K562 (cell line): ENCODE measurements around the gene PREX1. TPM values are rescaled to one million over a fixed set of nuclear protein-coding genes. Genes with fewer than 3 reads are reported as not detected.

Experiments used
- ATAC-seq: fragments of 200-7000 bp; cut with Tn5 transposase; 3 replicates; pipeline ENCODE4 v1.9.1; 2020; ENCODE audit warnings: moderate library complexity
- BruUV-seq: library from RNA; stranded (reverse); fragments of 400-500 nt; replicated peaks from 2 replicates; lab custom pipeline; 2021; lab: Mats Ljungman, UMichigan
- CTCF ChIA-PET: fragments of 300-600 bp; formaldehyde crosslinking; extraction: SDS; loops from one replicate; lab custom pipeline; 2021; ENCODE audit warnings: low intra/inter-chr PET ratio; lab: Yijun Ruan, JAX
- POLR2A ChIA-PET: fragments of 300-600, 350-650 bp; sonication (Branson Sonifier 250); formaldehyde crosslinking; extraction: SDS; loops from one replicate; lab custom pipeline; 2021; ENCODE audit warnings: antibody characterized with exemption, inconsistent platforms; lab: Yijun Ruan, JAX
- DNase-seq, 4 experiments: peaks; one replicate each; pipeline versions ENCODE4 v3.0.0 to v3.0.0-alpha.2; 2011 to 2018; ENCODE audit warnings: low spot score in 3 of 4, mixed read lengths in 3 of 4; ENCODE audit errors: extremely low read depth in 1 of 4
- FAIRE-seq: peaks from 2 replicates; lab custom pipeline; 2011; peaks lifted over from hg19 to GRCh38; lab: Jason Lieb, UNC
- H2AFZ ChIP-seq: 2 replicates; pipeline ENCODE4 v1.6.0; 2011; ENCODE audit warnings: low read depth, low read length, control low read depth, inconsistent platforms
- H3K27ac ChIP-seq: fragments of 200-600 bp; 3 replicates; pipeline ENCODE4 v1.8.0; 2011; ENCODE audit warnings: low read depth, mild to moderate bottlenecking, control low read depth, inconsistent platforms, low read length, moderate library complexity, mixed read lengths; ENCODE audit errors: extremely low read depth
- H3K27me3 ChIP-seq, 2 experiments: fragments of 300-600 bp in 1 of 2; 2 replicates in 1 of 2; 3 replicates in 1 of 2; pipeline versions ENCODE4 v1.6.0 to v1.8.0; 2011; ENCODE audit warnings: inconsistent platforms in 2 of 2, low read length in 2 of 2, mild to moderate bottlenecking in 1 of 2, mixed read lengths in 1 of 2, moderate library complexity in 1 of 2; ENCODE audit not compliant: control insufficient read depth in 2 of 2, insufficient read depth in 2 of 2
- H3K36me3 ChIP-seq: fragments of 300-600 bp; 3 replicates; pipeline ENCODE4 v1.8.0; 2011; ENCODE audit warnings: mild to moderate bottlenecking, low read length, inconsistent platforms; ENCODE audit not compliant: control insufficient read depth, insufficient read depth
- H3K4me1 ChIP-seq, 2 experiments: fragments of 200-600 bp in 1 of 2; replicated peaks in 1 of 2; 2 replicates in 1 of 2; 3 replicates in 1 of 2; pipeline versions ENCODE4 v1.5.1 to v1.8.0; 2011; ENCODE audit warnings: inconsistent platforms in 2 of 2, low read length in 2 of 2, mild to moderate bottlenecking in 1 of 2, mixed read lengths in 1 of 2, moderate library complexity in 1 of 2; ENCODE audit not compliant: control insufficient read depth in 2 of 2, insufficient read depth in 2 of 2
- H3K4me2 ChIP-seq: 2 replicates; pipeline ENCODE4 v1.6.1; 2011; ENCODE audit warnings: low read length, control low read depth, inconsistent platforms, mixed read lengths; ENCODE audit not compliant: insufficient read depth
- H3K4me3 ChIP-seq: fragments of 200-600 bp; sonication (generic), shearing (Covaris generic); 2 replicates; pipeline ENCODE4 v1.5.1; 2016; ENCODE audit warnings: control low read depth, inconsistent platforms
- H3K79me2 ChIP-seq: fragments of 200-600 bp; 3 replicates; pipeline ENCODE4 v1.8.0; 2011; ENCODE audit warnings: low read length, inconsistent platforms; ENCODE audit not compliant: control insufficient read depth, insufficient read depth
- H3K9ac ChIP-seq, 2 experiments: 2 replicates each; pipeline versions ENCODE4 v1.6.0 to v1.6.1; 2011; ENCODE audit warnings: low read depth in 2 of 2, low read length in 2 of 2, control low read depth in 1 of 2, inconsistent platforms in 1 of 2, mild to moderate bottlenecking in 1 of 2, mixed read lengths in 1 of 2; ENCODE audit not compliant: insufficient read depth in 1 of 2
- H3K9me1 ChIP-seq: one replicate; pipeline ENCODE4 v1.6.0; 2011; ENCODE audit warnings: inconsistent platforms, mild to moderate bottlenecking, low read length, moderate library complexity; ENCODE audit not compliant: control insufficient read depth, insufficient read depth
- H3K9me3 ChIP-seq: replicated peaks from 2 replicates; pipeline ENCODE4 v1.5.1; 2011; ENCODE audit warnings: low read depth, low read length, inconsistent platforms; ENCODE audit not compliant: control insufficient read depth, insufficient read depth
- H4K20me1 ChIP-seq: replicated peaks from 2 replicates; pipeline ENCODE4 v1.6.1; 2011; ENCODE audit warnings: low read length, inconsistent platforms, mixed read lengths; ENCODE audit not compliant: control insufficient read depth, insufficient read depth
- ADNP ChIP-seq: fragments of 200-800 bp; sonication (Bioruptor generic); IDR thresholded peaks from 2 replicates; pipeline ENCODE4 v1.6.1; 2016; ENCODE audit warnings: missing genetic modification characterization, missing compliant biosample characterization
- CUX1 ChIP-seq: fragments of 200-800 bp; sonication (Bioruptor generic); IDR thresholded peaks from 2 replicates; pipeline ENCODE4 v1.6.1; 2016; ENCODE audit warnings: missing genetic modification characterization, missing compliant biosample characterization
- DNMT1 ChIP-seq: fragments of 450-650 bp; IDR thresholded peaks from 2 replicates; pipeline ENCODE4 v1.6.1; 2016; ENCODE audit warnings: antibody characterized with exemption, mild to moderate bottlenecking
- HNRNPK ChIP-seq: fragments of 200-400 bp; formaldehyde crosslinking; IDR thresholded peaks from one replicate; pipeline ENCODE4 v1.6.1; 2018; ENCODE audit warnings: mild to moderate bottlenecking, low read depth, low read length; ENCODE audit not compliant: poor library complexity, severe bottlenecking
- PCBP2 ChIP-seq: fragments of 200-400 bp; formaldehyde crosslinking; IDR thresholded peaks from 2 replicates; pipeline ENCODE4 v1.6.1; 2018; ENCODE audit warnings: low read length, low read depth, mild to moderate bottlenecking, moderate library complexity; ENCODE audit not compliant: poor library complexity, severe bottlenecking
- SUPT5H ChIP-seq: fragments of 450-650 bp; IDR thresholded peaks from 2 replicates; pipeline ENCODE4 v1.6.1; 2016
- THRB ChIP-seq: fragments of 450-650 bp; formaldehyde crosslinking; conservative IDR thresholded peaks from 2 replicates; pipeline ENCODE4 v1.4.0; 2022; ENCODE audit warnings: mild to moderate bottlenecking, missing genetic modification characterization
- U2AF2 ChIP-seq: fragments of 200-400 bp; formaldehyde crosslinking; optimal IDR thresholded peaks from 2 replicates; pipeline ENCODE3; 2017; ENCODE audit warnings: low read depth, mild to moderate bottlenecking, low read length
- ZNF217 ChIP-seq: sonication (generic); formaldehyde crosslinking; IDR thresholded peaks from 2 replicates; pipeline ENCODE4 v1.8.0; 2022; ENCODE audit warnings: mild to moderate bottlenecking, missing genetic modification reagents
- ZNF3 ChIP-seq: fragments of 250-450 bp; sonication (Bioruptor Pico); IDR thresholded peaks from 2 replicates; pipeline ENCODE4 v1.5.0; 2021; ENCODE audit warnings: mild to moderate bottlenecking, moderate library complexity
- WGBS: fragments of 100-300 bp; shearing (Covaris generic); methylation state at CpG from one replicate; pipeline ENCODE4 v1.1.6; 2016; ENCODE audit warnings: low coverage, mixed read lengths; ENCODE audit not compliant: insufficient coverage; ENCODE audit errors: missing lambda C conversion rate; 5-methylcytosine and 5-hydroxymethylcytosine counted together
- in situ Hi-C: fragments of 300-500 bp; cut with MboI; formaldehyde crosslinking; loops from 4 replicates; pipeline ENCODE4 v1.15.0; 2018; ENCODE audit warnings: inconsistent platforms, mixed read lengths
- intact Hi-C: fragments of 100-400 bp; cut with micrococcal nuclease; formaldehyde crosslinking; loops from 2 replicates; pipeline ENCODE4 v1.14.2; 2022
- polyA plus RNA-seq, 8 experiments: library from polyadenylated mRNA; depleted of rRNA in 4 of 8; stranded (reverse) in 5 of 8; unstranded in 3 of 8; fragments of >200 nt; fragmentation: Nextera tagmentation in 2 of 8; fragmentation: Illumina TruSeq in 1 of 8; extraction: Ambion mirVana in 2 of 8; extraction: Trizol in 1 of 8; gene quantifications; 2 replicates each; pipeline versions ENCODE4 v1.2.1 to v1.2.3, GENCODE V29; 2011 to 2014; ENCODE audit warnings: inconsistent platforms in 1 of 8, missing spikeins in 1 of 8
- total RNA-seq, 7 experiments: library from RNA; depleted of rRNA in 6 of 7; stranded (reverse); fragments of >200 nt in 6 of 7; fragmentation: Illumina TruSeq in 2 of 7; extraction: Trizol in 2 of 7; gene quantifications; 2 replicates each; pipeline versions ENCODE4 v1.2.1 to v1.2.3, GENCODE V29; 2011 to 2021; ENCODE audit warnings: low replicate concordance in 1 of 7

The PREX1 gene
- total and polyA plus RNA-seq, 9 of the 15 experiments (the other 6 are each of a cell fraction or from before 2014, with no cell fraction given), result 0.37 to 10.4 (median 4.8) TPM

GRCh38 chr20:48689388-48689787 lies 138.4 kb downstream of the PREX1 start:
- no peak for TF ChIP-seq ZNF3 (CRISPR knock-in tag)
- no peak for TF ChIP-seq DNMT1
- TF ChIP-seq ZNF217 (CRISPR knock-in tag), result no peak
- TF ChIP-seq THRB, result no peak
- no peak for TF ChIP-seq CUX1 (CRISPR knock-in tag)
- no peak for TF ChIP-seq U2AF2
- TF ChIP-seq PCBP2, result no peak
- no peak for TF ChIP-seq SUPT5H
- no peak for TF ChIP-seq ADNP (tag)
- TF ChIP-seq HNRNPK, result no peak
- 60% methylated on average over 8 of the region's 8 CpGs for WGBS
- Histone ChIP-seq H3K9ac (no peak overlapping the region), H3K4me3 (no peak overlapping the region), H3K9me3 (no peaks in the 10 kb centered on the region), H2AFZ (no peak overlapping the region), H3K36me3 (no peaks in the 10 kb centered on the region), H3K4me1 (peaks cover 0 to 18% of the 10 kb centered on the region in 2 experiments; a peak in 4 of 5 replicates), H4K20me1 (peaks cover 5% of the 10 kb centered on the region; the same call in 1 of the 2 replicates), H3K79me2 (no peaks in the 10 kb centered on the region), H3K27ac (no peak overlapping the region), H3K27me3 (no peaks in the 10 kb centered on the region; a peak in 1 of 5 replicates), H3K9me1 (no peaks in the 10 kb centered on the region), H3K4me2 (no peak overlapping the region)
- ATAC-seq (no peak), DNase-seq (no peak), FAIRE-seq (no peak)
- in situ Hi-C loops (no loop called here), intact Hi-C loops (no loop called here)
- no TSS peak for BruUV-seq
- ChIA-PET POLR2A (no interaction called here), CTCF (no interaction called here)
